Endothelial cell of umbilical vein (primary cell): ENCODE results near the gene TRIP13. TPM values are rescaled to one million over a fixed set of nuclear protein-coding genes. Genes with fewer than 3 reads are reported as not detected.

Experiments
- BruUV-seq: library from RNA; stranded (reverse); fragments of 400-500 nt; replicated peaks from 2 replicates; lab custom pipeline; 2021; lab: Mats Ljungman, UMichigan
- CTCF ChIA-PET: fragments of 300-600, 350-600 bp; sonication (Branson Sonifier 250); formaldehyde crosslinking; loops from one replicate; lab custom pipeline; 2021; ENCODE audit warnings: antibody characterized with exemption, inconsistent platforms; lab: Charles Lee
- POLR2A ChIA-PET: fragments of 300-600, 350-600 bp; sonication (Branson Sonifier 250); formaldehyde crosslinking; loops from one replicate; lab custom pipeline; 2021; ENCODE audit warnings: antibody characterized with exemption, inconsistent platforms; lab: Charles Lee
- DNase-seq: peaks from one replicate; pipeline ENCODE4 v3.0.0-alpha.2; 2011; ENCODE audit warnings: low read depth, low spot score
- FAIRE-seq: peaks from 2 replicates; lab custom pipeline; 2011; peaks lifted over from hg19 to GRCh38; lab: Jason Lieb, UNC
- H2AFZ ChIP-seq: 2 replicates; pipeline ENCODE4 v1.6.0; 2012; ENCODE audit warnings: low read depth, low read length, control low read depth, inconsistent platforms
- H3K27ac ChIP-seq: 2 replicates; pipeline ENCODE4 v1.5.1; 2011; ENCODE audit warnings: low read depth, mild to moderate bottlenecking, control low read depth, low read length, moderate library complexity; ENCODE audit not compliant: insufficient read depth
- H3K27me3 ChIP-seq, 2 experiments: 2 replicates each; pipeline versions ENCODE4 v1.6.0 to v1.6.1; 2011; ENCODE audit warnings: low read length in 2 of 2, mixed read lengths in 1 of 2; ENCODE audit not compliant: control insufficient read depth in 2 of 2, insufficient read depth in 2 of 2
- H3K36me3 ChIP-seq, 2 experiments: 2 replicates in 1 of 2; 3 replicates in 1 of 2; pipeline ENCODE4 v1.5.1; 2011; ENCODE audit warnings: low read length in 2 of 2, mild to moderate bottlenecking in 1 of 2, moderate library complexity in 1 of 2; ENCODE audit not compliant: control insufficient read depth in 2 of 2, insufficient read depth in 2 of 2; ENCODE audit errors: extremely low read depth in 1 of 2
- H3K4me1 ChIP-seq: 3 replicates; pipeline ENCODE4 v1.5.1; 2011; ENCODE audit warnings: mild to moderate bottlenecking, low read length; ENCODE audit not compliant: control insufficient read depth, insufficient read depth; ENCODE audit errors: extremely low read depth
- H3K4me2 ChIP-seq: 2 replicates; pipeline ENCODE4 v1.6.1; 2011; ENCODE audit warnings: low read length, control low read depth, mixed read lengths; ENCODE audit not compliant: insufficient read depth
- H3K4me3 ChIP-seq, 3 experiments: fragments of 200-600 bp in 1 of 3; sonication (generic), shearing (Covaris generic) in 1 of 3; replicated peaks in 1 of 3; 2 replicates each; pipeline ENCODE4 v1.5.1; 2011 to 2016; ENCODE audit warnings: control low read depth in 3 of 3, low read length in 3 of 3, mild to moderate bottlenecking in 2 of 3, inconsistent platforms in 1 of 3, low read depth in 1 of 3, moderate library complexity in 1 of 3; ENCODE audit not compliant: insufficient read depth in 1 of 3
- H3K79me2 ChIP-seq: 2 replicates; pipeline ENCODE4 v1.6.0; 2012; ENCODE audit warnings: low read length, inconsistent platforms; ENCODE audit not compliant: control insufficient read depth, insufficient read depth
- H3K9ac ChIP-seq: replicated peaks from 2 replicates; pipeline ENCODE3; 2011; ENCODE audit warnings: low read length, control low read depth; ENCODE audit not compliant: insufficient read depth; ENCODE audit errors: extremely low read depth
- H3K9me1 ChIP-seq: replicated peaks from 3 replicates; pipeline ENCODE4 v1.6.0; 2011; ENCODE audit warnings: mild to moderate bottlenecking, low read length; ENCODE audit not compliant: control insufficient read depth, insufficient read depth; ENCODE audit errors: extremely low read depth
- H3K9me3 ChIP-seq: replicated peaks from 2 replicates; pipeline ENCODE4 v1.5.1; 2012; ENCODE audit warnings: low read length, inconsistent platforms; ENCODE audit not compliant: control insufficient read depth, insufficient read depth
- H4K20me1 ChIP-seq: replicated peaks from 2 replicates; pipeline ENCODE3; 2011; ENCODE audit warnings: mild to moderate bottlenecking, low read length; ENCODE audit not compliant: control insufficient read depth, insufficient read depth; ENCODE audit errors: extremely low read depth
- EZH2 ChIP-seq: IDR thresholded peaks from 2 replicates; pipeline ENCODE4 v1.6.1; 2012; ENCODE audit warnings: borderline replicate concordance, low read depth, mild to moderate bottlenecking, moderate library complexity, low read length, inconsistent platforms; ENCODE audit not compliant: severe bottlenecking
- FOS ChIP-seq: IDR thresholded peaks from 2 replicates; pipeline ENCODE4 v1.6.1; 2011; ENCODE audit warnings: mild to moderate bottlenecking, low read length, moderate library complexity, borderline replicate concordance; ENCODE audit not compliant: insufficient read depth
- GATA2 ChIP-seq: IDR thresholded peaks from 2 replicates; pipeline ENCODE4 v1.7.0; 2011; ENCODE audit warnings: low read depth, mild to moderate bottlenecking, moderate library complexity, mixed read lengths, low read length; ENCODE audit not compliant: insufficient read length, insufficient read depth
- JUN ChIP-seq: IDR thresholded peaks from 2 replicates; pipeline ENCODE4 v1.6.1; 2011; ENCODE audit warnings: borderline replicate concordance, low read depth; ENCODE audit not compliant: insufficient read length, insufficient read depth
- MYC ChIP-seq: IDR thresholded peaks from one replicate; pipeline ENCODE4 v1.6.1; 2011; ENCODE audit warnings: mild to moderate bottlenecking, low read depth, low read length
- POLR2A ChIP-seq: IDR thresholded peaks from 2 replicates; pipeline ENCODE4 v1.6.1; 2012; ENCODE audit warnings: low read depth, mild to moderate bottlenecking, control low read depth, low read length
- POLR2AphosphoS5 ChIP-seq: IDR thresholded peaks from 2 replicates; pipeline ENCODE4 v1.6.1; 2012; ENCODE audit warnings: low read depth, mild to moderate bottlenecking, control low read depth, low read length, moderate library complexity; ENCODE audit not compliant: insufficient read depth
- dilution Hi-C: fragments of 300-500 bp; cut with MboI; formaldehyde crosslinking; loops from one replicate; pipeline ENCODE4 v1.15.0; 2019; ENCODE audit warnings: low sequenced_read_pairs; ENCODE audit not compliant: extremely low pct_ligation_motif_present
- intact Hi-C: fragments of 100-400 bp; cut with micrococcal nuclease; formaldehyde crosslinking; loops from one replicate; pipeline ENCODE4 v1.10.0; 2022
- polyA plus RNA-seq, 4 experiments: library from polyadenylated mRNA; depleted of rRNA in 3 of 4; stranded (reverse) in 3 of 4; unstranded in 1 of 4; fragments of >200 nt; gene quantifications; 2 replicates each; pipeline versions ENCODE4 v1.2.1 to v1.2.3, GENCODE V29; 2011 to 2012; ENCODE audit warnings: missing spikeins in 1 of 4
- total RNA-seq: library from RNA; stranded (reverse); gene quantifications from 2 replicates; pipeline ENCODE4 v1.2.3, GENCODE V29; 2021
- TF ChIP-seq, protein P1 (sequence below), 2 donors: IDR thresholded peaks; 1 replicate in 1 of 2; 2 replicates in 1 of 2; pipeline ENCODE4 v1.5.1; 2011; ENCODE audit warnings: low read length in 2 of 2, mild to moderate bottlenecking in 2 of 2, moderate library complexity in 2 of 2, control low read depth in 1 of 2, inconsistent platforms in 1 of 2, low read depth in 1 of 2; ENCODE audit not compliant: insufficient read depth in 1 of 2; ENCODE audit errors: extremely low read depth in 1 of 2
- TF ChIP-seq, protein P2 (sequence below): IDR thresholded peaks from 2 replicates; pipeline ENCODE4 v1.6.1; 2011; ENCODE audit not compliant: insufficient read depth, insufficient read length

TRIP13 gene
- total and polyA plus RNA-seq, 2 donors (not counting 3 experiments of a cell fraction or from before 2014, with no cell fraction given) = 17.4 to 39.0 TPM

DNA sequence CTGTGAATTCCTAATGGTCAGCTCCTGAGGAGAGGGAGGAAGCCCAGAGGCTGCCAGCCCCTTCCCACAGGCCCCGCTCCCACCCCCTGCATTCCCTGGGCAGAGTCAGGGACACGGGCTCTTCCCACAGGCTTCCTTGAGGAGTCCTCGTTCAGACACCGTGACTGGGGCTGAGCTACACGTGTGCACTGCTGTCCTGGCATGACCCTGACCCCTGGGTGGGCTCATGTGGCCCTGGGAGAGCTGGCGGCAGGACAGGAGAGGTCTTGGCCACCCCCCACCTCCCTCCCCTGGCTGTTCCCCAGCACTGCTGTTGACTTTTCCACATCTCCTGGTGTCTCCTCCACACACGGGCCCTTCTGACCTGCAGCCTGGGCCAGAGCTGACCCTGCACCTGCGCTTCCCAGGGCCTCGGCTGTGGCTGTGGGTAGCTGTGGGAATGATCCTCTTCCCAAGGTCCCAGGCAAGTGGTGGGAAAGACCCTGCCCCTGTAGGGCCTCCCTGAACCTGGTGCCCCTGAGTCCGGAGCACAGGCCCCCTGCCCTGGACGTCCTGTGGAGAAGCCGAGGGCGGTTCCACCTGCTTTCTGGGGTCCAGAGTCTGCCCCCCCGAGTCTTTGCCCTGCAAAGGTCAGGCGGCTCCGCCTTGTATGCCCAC is 59.4 kb downstream of the TRIP13 start:
- FAIRE-seq = no peak
- peaks cover 10% of the 10 kb centered on the region for H3K4me1 ChIP-seq
- no peak overlapping the region for H3K4me2 ChIP-seq
- no peak overlapping the region for H2AFZ ChIP-seq
- H3K9me3 ChIP-seq = no peaks in the 10 kb centered on the region
- H3K4me3 ChIP-seq = no peak overlapping the region
- ChIA-PET POLR2A (no interaction called here), CTCF (interaction anchor here (1.0 kb wide), 1 partner anchor 26 kb away, joined by 4 read pairs; no protein-coding TSS in a partner anchor)
- no TSS peak for BruUV-seq
- intact Hi-C loops = no loop called here
- no peak overlapping the region for H3K27ac ChIP-seq
- DNase-seq = no peak
- H3K27me3 ChIP-seq = peaks cover 2 to 3% of the 10 kb centered on the region in 2 experiments
- H3K79me2 ChIP-seq = no peaks in the 10 kb centered on the region
- no peaks in the 10 kb centered on the region for H3K9me1 ChIP-seq
- TF ChIP-seq POLR2AphosphoS5 (no peak), EZH2 (no peak), GATA2 (no peak), JUN (no peak), MYC (no peak), POLR2A (no peak), FOS (no peak)
- TF ChIP-seq, protein P1, sequence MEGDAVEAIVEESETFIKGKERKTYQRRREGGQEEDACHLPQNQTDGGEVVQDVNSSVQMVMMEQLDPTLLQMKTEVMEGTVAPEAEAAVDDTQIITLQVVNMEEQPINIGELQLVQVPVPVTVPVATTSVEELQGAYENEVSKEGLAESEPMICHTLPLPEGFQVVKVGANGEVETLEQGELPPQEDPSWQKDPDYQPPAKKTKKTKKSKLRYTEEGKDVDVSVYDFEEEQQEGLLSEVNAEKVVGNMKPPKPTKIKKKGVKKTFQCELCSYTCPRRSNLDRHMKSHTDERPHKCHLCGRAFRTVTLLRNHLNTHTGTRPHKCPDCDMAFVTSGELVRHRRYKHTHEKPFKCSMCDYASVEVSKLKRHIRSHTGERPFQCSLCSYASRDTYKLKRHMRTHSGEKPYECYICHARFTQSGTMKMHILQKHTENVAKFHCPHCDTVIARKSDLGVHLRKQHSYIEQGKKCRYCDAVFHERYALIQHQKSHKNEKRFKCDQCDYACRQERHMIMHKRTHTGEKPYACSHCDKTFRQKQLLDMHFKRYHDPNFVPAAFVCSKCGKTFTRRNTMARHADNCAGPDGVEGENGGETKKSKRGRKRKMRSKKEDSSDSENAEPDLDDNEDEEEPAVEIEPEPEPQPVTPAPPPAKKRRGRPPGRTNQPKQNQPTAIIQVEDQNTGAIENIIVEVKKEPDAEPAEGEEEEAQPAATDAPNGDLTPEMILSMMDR (IDR thresholded peaks at IDR 0.05; ENCODE audit: extremely low read depth in 1 of 2, insufficient read depth in 1 of 2, low read depth in 1 of 2, low read length in 2 of 2) = no peak
- TF ChIP-seq, protein P2, sequence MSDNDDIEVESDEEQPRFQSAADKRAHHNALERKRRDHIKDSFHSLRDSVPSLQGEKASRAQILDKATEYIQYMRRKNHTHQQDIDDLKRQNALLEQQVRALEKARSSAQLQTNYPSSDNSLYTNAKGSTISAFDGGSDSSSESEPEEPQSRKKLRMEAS = no peak
- H4K20me1 ChIP-seq = no peaks in the 10 kb centered on the region
- dilution Hi-C loops = no loop called here
- no peak overlapping the region for H3K9ac ChIP-seq
- no peaks in the 10 kb centered on the region for H3K36me3 ChIP-seq
